ENCODE measurements around the gene LCN1.

DNA sequence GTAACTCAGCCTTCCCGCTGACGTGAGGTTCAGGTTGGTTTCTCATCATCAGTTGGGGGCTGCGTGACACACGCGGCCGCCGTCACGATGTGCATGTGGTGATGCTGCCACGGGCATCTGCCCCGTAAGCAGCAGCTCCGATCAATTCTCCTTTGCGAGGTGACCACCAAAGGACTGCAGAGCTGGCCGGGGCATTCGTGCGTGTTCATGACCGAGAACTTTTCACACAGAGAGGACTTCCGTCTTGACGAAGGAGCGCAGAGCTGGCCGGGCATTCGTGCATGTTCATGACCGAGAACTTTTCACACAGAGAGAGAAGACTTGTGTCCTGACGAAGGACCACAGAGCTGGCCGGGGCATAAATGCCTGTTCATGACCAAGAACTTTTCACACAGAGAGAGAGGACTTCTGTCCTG, 3.8 kb upstream of the LCN1 start:
- no peak for TF ChIP-seq EZH2 (IDR thresholded peaks at IDR 0.05; ENCODE audit: borderline replicate concordance, low read depth, low read length, severe bottlenecking)
- TF ChIP-seq, protein P1, sequence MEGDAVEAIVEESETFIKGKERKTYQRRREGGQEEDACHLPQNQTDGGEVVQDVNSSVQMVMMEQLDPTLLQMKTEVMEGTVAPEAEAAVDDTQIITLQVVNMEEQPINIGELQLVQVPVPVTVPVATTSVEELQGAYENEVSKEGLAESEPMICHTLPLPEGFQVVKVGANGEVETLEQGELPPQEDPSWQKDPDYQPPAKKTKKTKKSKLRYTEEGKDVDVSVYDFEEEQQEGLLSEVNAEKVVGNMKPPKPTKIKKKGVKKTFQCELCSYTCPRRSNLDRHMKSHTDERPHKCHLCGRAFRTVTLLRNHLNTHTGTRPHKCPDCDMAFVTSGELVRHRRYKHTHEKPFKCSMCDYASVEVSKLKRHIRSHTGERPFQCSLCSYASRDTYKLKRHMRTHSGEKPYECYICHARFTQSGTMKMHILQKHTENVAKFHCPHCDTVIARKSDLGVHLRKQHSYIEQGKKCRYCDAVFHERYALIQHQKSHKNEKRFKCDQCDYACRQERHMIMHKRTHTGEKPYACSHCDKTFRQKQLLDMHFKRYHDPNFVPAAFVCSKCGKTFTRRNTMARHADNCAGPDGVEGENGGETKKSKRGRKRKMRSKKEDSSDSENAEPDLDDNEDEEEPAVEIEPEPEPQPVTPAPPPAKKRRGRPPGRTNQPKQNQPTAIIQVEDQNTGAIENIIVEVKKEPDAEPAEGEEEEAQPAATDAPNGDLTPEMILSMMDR (IDR thresholded peaks at IDR 0.05; ENCODE audit: extremely low read depth in 1 of 2, insufficient read depth in 1 of 2, low read depth in 1 of 2, low read length in 2 of 2) = no peak
- TF ChIP-seq POLR2AphosphoS5 (IDR thresholded peaks at IDR 0.05; ENCODE audit: insufficient read depth, low read depth, low read length) = no peak
